Nephron (organoid): ENCODE data around the gene PRRC2B.

Experiments used
- H3K27ac Mint-ChIP-seq, 3 experiments: 2 replicates each; pipeline ENCODE4 v1.8.0; 2020; ENCODE audit warnings: mixed read lengths in 3 of 3, mild to moderate bottlenecking in 2 of 3, moderate library complexity in 1 of 3
- H3K27me3 Mint-ChIP-seq: 2 replicates; pipeline ENCODE4 v1.8.0; 2021; ENCODE audit warnings: low read depth, mild to moderate bottlenecking, moderate library complexity, mixed read lengths
- H3K36me3 Mint-ChIP-seq: 2 replicates; pipeline ENCODE4 v1.8.0; 2020; ENCODE audit warnings: low read depth, mixed read lengths
- H3K4me1 Mint-ChIP-seq: 2 replicates; pipeline ENCODE4 v1.8.0; 2020; ENCODE audit warnings: mixed read lengths
- H3K4me3 Mint-ChIP-seq, 3 experiments: 2 replicates each; pipeline ENCODE4 v1.8.0; 2020; ENCODE audit warnings: mild to moderate bottlenecking in 3 of 3, mixed read lengths in 3 of 3, moderate library complexity in 2 of 3
- H3K9me3 Mint-ChIP-seq: 2 replicates; pipeline ENCODE4 v1.8.0; 2020; ENCODE audit warnings: mixed read lengths
- TF ChIP-seq, protein P1 (sequence below), 3 experiments: fragments of 200-600 bp; sonication (generic); IDR thresholded peaks; one replicate each; pipeline ENCODE4 v1.5.0; 2021; ENCODE audit warnings: antibody characterized with exemption in 3 of 3; ENCODE audit not compliant: unreplicated experiment in 3 of 3

PRRC2B gene

GRCh38 chr9:131404987-131405386 lies 11.1 kb downstream of the PRRC2B start:
- peak overlapping the region; percentile 68 to 79 (median 74) for H3K27ac Mint-ChIP-seq
- H3K36me3 Mint-ChIP-seq = peaks cover 18% of the 10 kb centered on the region
- H3K4me3 Mint-ChIP-seq = peak overlapping the region; percentile 34 to 70 (median 40)
- TF ChIP-seq, protein P1, sequence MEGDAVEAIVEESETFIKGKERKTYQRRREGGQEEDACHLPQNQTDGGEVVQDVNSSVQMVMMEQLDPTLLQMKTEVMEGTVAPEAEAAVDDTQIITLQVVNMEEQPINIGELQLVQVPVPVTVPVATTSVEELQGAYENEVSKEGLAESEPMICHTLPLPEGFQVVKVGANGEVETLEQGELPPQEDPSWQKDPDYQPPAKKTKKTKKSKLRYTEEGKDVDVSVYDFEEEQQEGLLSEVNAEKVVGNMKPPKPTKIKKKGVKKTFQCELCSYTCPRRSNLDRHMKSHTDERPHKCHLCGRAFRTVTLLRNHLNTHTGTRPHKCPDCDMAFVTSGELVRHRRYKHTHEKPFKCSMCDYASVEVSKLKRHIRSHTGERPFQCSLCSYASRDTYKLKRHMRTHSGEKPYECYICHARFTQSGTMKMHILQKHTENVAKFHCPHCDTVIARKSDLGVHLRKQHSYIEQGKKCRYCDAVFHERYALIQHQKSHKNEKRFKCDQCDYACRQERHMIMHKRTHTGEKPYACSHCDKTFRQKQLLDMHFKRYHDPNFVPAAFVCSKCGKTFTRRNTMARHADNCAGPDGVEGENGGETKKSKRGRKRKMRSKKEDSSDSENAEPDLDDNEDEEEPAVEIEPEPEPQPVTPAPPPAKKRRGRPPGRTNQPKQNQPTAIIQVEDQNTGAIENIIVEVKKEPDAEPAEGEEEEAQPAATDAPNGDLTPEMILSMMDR (IDR thresholded peaks at IDR 0.05; ENCODE audit: unreplicated experiment in 3 of 3) = no peak
- peaks cover 84% of the 10 kb centered on the region for H3K4me1 Mint-ChIP-seq
- no peaks in the 10 kb centered on the region for H3K27me3 Mint-ChIP-seq
- H3K9me3 Mint-ChIP-seq = no peaks in the 10 kb centered on the region

GRCh38 chr9:131405428-131405827 lies 11.5 kb downstream of the PRRC2B start:
- H3K27ac Mint-ChIP-seq = peak overlapping the region; percentile 68 to 79 (median 70)
- H3K4me3 Mint-ChIP-seq = peak overlapping the region; percentile 5 to 70 (median 24)
- H3K27me3 Mint-ChIP-seq = no peaks in the 10 kb centered on the region
- H3K4me1 Mint-ChIP-seq = peaks cover 84% of the 10 kb centered on the region
- H3K36me3 Mint-ChIP-seq = peaks cover 22% of the 10 kb centered on the region
- no peaks in the 10 kb centered on the region for H3K9me3 Mint-ChIP-seq
- TF ChIP-seq, protein P1 (IDR thresholded peaks at IDR 0.05; ENCODE audit: unreplicated experiment in 3 of 3) = no peak

DNA sequence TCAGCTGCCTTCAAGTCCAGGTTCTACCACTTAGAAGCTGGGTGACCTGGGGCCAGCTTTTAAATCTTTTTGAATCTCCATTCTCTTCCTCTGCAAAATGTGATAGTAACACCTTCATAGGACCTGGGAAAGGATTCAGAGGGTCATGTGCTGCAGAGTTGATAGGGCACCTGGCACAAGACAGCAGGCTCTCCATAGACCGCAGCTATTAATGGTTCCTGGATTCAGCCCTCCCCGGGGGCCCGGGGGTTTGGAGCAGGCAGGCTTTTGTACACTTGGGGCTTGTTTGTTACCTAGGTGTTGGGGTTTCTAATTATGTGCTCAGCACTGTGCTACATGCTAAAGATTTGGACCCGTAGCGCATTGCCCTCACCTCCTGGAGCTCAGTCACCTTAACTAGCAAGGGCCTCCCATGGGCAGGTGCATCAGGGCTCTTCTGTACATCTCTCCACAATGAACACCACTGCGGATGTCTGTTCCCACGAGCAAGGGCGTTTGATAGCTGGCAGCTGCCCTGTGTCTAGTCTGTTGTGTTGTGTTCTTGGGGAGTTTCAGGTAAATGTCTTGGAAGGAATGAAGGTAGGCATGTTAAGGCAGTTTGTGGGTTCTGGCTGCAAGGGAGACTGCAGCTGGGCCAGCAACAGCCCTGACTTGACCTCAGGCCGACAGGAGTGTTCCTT lies 12.1 kb downstream of the PRRC2B start:
- Mint-ChIP-seq H3K9me3 (no peaks in the 10 kb centered on the region), H3K36me3 (peaks cover 26% of the 10 kb centered on the region), H3K27ac (peak overlapping the region; percentile 68 to 79 (median 70)), H3K4me3 (peak overlapping the region in 2 of 3 experiments; percentile 24 to 70), H3K27me3 (no peaks in the 10 kb centered on the region), H3K4me1 (peaks cover 84% of the 10 kb centered on the region)
- TF ChIP-seq, protein P1 (IDR thresholded peaks at IDR 0.05; ENCODE audit: unreplicated experiment in 3 of 3) = no peak

DNA sequence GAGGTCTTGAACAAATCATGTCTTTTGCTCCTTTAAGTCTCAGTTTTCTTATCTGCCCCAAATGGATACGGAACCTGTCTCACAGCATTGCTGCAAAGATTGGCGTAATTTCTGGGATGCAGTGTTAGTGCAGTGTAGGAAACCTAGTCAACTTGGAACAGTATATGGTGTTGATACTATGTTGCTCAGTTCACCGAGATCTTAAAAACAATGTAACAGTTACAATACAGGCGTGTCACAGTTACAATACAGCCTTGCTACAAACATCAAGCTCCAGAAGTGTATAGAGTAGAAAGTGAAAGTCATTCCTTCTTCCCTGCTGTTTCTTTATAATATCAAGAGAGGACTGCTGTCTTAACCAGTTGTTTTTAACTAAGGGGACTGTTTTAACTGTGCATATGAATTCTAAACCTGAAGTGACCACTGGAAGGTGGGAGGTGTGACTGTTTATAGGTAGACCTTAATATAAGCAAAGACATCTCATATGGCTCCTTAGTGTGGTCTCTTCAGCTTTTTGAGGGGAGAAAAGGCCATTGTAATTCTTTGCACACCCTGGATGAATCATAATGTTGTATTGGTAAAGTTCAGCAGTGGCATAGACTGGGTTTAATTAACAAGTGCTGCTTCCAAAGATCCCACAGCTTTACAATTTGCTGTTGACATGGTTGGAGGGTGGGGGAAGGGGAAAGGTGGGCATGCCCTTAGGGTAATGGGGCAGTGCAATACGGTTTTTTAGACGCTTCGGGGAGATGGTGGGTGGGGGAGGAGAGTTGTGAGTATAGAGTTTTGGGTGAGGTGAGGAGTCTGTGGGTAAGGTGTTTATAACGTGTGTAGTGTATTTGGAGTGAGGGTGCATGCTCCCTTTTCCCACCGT lies 12.9 kb downstream of the PRRC2B start:
- Mint-ChIP-seq H3K36me3 (peaks cover 23% of the 10 kb centered on the region), H3K4me3 (peak overlapping the region; percentile 11 to 70 (median 46)), H3K27ac (peak overlapping the region; percentile 68 to 79 (median 70)), H3K4me1 (peaks cover 81% of the 10 kb centered on the region), H3K27me3 (no peaks in the 10 kb centered on the region), H3K9me3 (no peaks in the 10 kb centered on the region)
- TF ChIP-seq, protein P1 (IDR thresholded peaks at IDR 0.05; ENCODE audit: unreplicated experiment in 3 of 3) = no peak

DNA sequence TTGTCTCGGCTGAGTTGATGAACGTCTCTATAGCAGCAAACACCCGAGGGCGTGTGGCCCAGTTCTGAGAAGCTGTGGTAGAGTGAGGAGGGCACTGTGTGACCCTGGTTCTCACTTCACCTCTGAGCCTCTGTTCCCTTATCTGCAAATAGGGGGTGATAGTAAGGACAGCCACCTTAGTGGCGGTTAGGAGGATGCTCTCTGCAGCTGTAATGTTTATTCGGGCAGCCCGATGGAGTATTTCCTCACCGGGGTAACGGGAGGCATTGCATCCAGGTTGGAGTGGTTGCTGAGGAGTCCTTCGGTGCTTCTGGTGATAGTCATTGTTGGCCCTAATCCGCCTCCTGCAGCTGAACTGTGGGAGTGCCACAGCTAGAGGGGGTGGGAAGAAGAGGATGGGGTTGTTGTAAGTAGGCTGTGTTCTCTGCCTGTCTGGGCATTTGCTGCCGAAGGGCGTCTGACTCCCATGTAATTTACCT lies 13.9 kb downstream of the PRRC2B start:
- TF ChIP-seq, protein P1 (IDR thresholded peaks at IDR 0.05; ENCODE audit: unreplicated experiment in 3 of 3) = peak in 1 of 3 experiments; percentile 23
- Mint-ChIP-seq H3K36me3 (peaks cover 23% of the 10 kb centered on the region), H3K27me3 (no peaks in the 10 kb centered on the region), H3K4me3 (peak overlapping the region; percentile 11 to 46 (median 43)), H3K27ac (peak overlapping the region; percentile 68 to 79 (median 70)), H3K4me1 (peaks cover 79% of the 10 kb centered on the region), H3K9me3 (no peaks in the 10 kb centered on the region)
